CD8-positive, alpha-beta memory T cell (primary cell): Measurements from ENCODE around the gene SOHLH1. TPM values are rescaled to one million over a fixed set of nuclear protein-coding genes. Genes with fewer than 3 reads are reported as not detected.
"Not testable (repeated sequence)": the region's sequence is repeated elsewhere in the genome, so short reads cannot be mapped to it uniquely, and the experiment has no call there.

Source experiments
- CTCF ChIA-PET: fragments of 350-600 bp; sonication (Branson Sonifier 250); formaldehyde crosslinking; loops from one replicate; lab custom pipeline; 2021; ENCODE audit warnings: antibody characterized with exemption; lab: Charles Lee
- POLR2A ChIA-PET: fragments of 350-600 bp; sonication (Branson Sonifier 250); formaldehyde crosslinking; loops from one replicate; lab custom pipeline; 2021; ENCODE audit warnings: antibody characterized with exemption; lab: Charles Lee
- DNase-seq, 5 donors: peaks; one replicate each; pipeline versions ENCODE4 v3.0.0 to v3.0.0-alpha.2; 2020 to 2022; ENCODE audit warnings: mixed read lengths in 1 of 5
- H3K27ac ChIP-seq: one replicate; pipeline ENCODE4 v1.7.0; 2013; ENCODE audit warnings: low read depth, mild to moderate bottlenecking, low read length, moderate library complexity
- H3K27me3 ChIP-seq: 2 replicates; pipeline ENCODE4 v1.7.0; 2013; ENCODE audit warnings: low read length, mild to moderate bottlenecking; ENCODE audit not compliant: insufficient read depth, poor library complexity, severe bottlenecking
- H3K36me3 ChIP-seq: 2 replicates; pipeline ENCODE4 v1.7.0; 2013; ENCODE audit warnings: mild to moderate bottlenecking, low read length, moderate library complexity; ENCODE audit not compliant: insufficient read depth
- H3K4me1 ChIP-seq: 2 replicates; pipeline ENCODE4 v1.7.0; 2013; ENCODE audit warnings: mild to moderate bottlenecking, low read length, moderate library complexity; ENCODE audit not compliant: insufficient read depth
- H3K4me3 ChIP-seq: 2 replicates; pipeline ENCODE4 v1.7.0; 2013; ENCODE audit warnings: mild to moderate bottlenecking, low read length
- H3K9me3 ChIP-seq: 2 replicates; pipeline ENCODE4 v1.7.0; 2013; ENCODE audit warnings: mild to moderate bottlenecking, low read length
- H3K27ac Mint-ChIP-seq, 8 donors: one replicate each; pipeline ENCODE4 v1.8.0; 2020 to 2021; ENCODE audit warnings: mixed read lengths in 8 of 8, mild to moderate bottlenecking in 6 of 8, inconsistent platforms in 3 of 8, moderate library complexity in 3 of 8
- H3K27me3 Mint-ChIP-seq, 2 donors: one replicate each; pipeline ENCODE4 v1.8.0; 2020 to 2021; ENCODE audit warnings: mixed read lengths in 2 of 2, mild to moderate bottlenecking in 1 of 2, moderate library complexity in 1 of 2
- H3K36me3 Mint-ChIP-seq, 3 donors: one replicate each; pipeline ENCODE4 v1.8.0; 2020 to 2021; ENCODE audit warnings: mixed read lengths in 3 of 3, inconsistent platforms in 1 of 3, mild to moderate bottlenecking in 1 of 3
- H3K4me1 Mint-ChIP-seq, 3 donors: one replicate each; pipeline ENCODE4 v1.8.0; 2020 to 2021; ENCODE audit warnings: mixed read lengths in 3 of 3, inconsistent platforms in 1 of 3, mild to moderate bottlenecking in 1 of 3
- H3K4me3 Mint-ChIP-seq, 7 donors: one replicate each; pipeline ENCODE4 v1.8.0; 2020 to 2021; ENCODE audit warnings: mixed read lengths in 7 of 7, mild to moderate bottlenecking in 6 of 7, moderate library complexity in 4 of 7, inconsistent platforms in 2 of 7
- H3K9me3 Mint-ChIP-seq, 5 donors: one replicate each; pipeline ENCODE4 v1.8.0; 2020 to 2022; ENCODE audit warnings: mixed read lengths in 5 of 5, mild to moderate bottlenecking in 3 of 5, moderate library complexity in 2 of 5, inconsistent platforms in 1 of 5
- polyA plus RNA-seq: library from polyadenylated mRNA; unstranded; fragments of 300-500 nt; fragmentation: Illumina TruSeq; gene quantifications from one replicate; pipeline ENCODE4 v1.2.3, GENCODE V29; 2021
- total RNA-seq, 2 experiments: library from RNA; stranded (reverse); gene quantifications; one replicate each; pipeline ENCODE4 v1.2.3, GENCODE V29; 2021

SOHLH1 gene
- total and polyA plus RNA-seq, 3 experiments from 2014 or later = not detected

DNA sequence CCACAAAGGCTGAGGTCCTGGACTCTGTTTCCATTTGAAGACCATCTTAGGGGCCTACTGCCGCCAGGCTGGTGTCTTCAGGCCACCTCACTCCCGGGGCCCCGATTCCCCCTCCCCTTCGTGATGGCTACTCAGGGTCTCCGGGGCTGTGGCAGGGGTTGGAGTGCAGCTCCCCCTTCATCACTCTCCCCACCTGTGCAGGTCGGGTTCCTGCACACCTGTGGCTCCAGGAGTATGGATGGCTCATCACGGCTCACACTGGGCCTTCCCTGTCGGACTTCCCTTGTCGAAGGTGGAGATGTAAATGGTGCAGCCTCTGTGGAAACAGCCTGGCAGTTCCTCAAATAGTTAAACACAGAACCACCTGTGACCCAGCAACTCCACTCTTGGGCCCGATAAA is 24.3 kb downstream of the SOHLH1 start:
- peaks cover 4% of the 10 kb centered on the region in 2 donors for H3K27me3 Mint-ChIP-seq
- H3K4me3 Mint-ChIP-seq = no peak overlapping the region
- no peak overlapping the region for H3K27ac Mint-ChIP-seq
- H3K36me3 Mint-ChIP-seq = no peaks in the 10 kb centered on the region
- no peaks in the 10 kb centered on the region for H3K4me1 Mint-ChIP-seq
- Histone ChIP-seq H3K36me3 (no peaks in the 10 kb centered on the region), H3K4me3 (no peak overlapping the region), H3K4me1 (no peaks in the 10 kb centered on the region), H3K27me3 (no peaks in the 10 kb centered on the region), H3K27ac (no peak overlapping the region), H3K9me3 (no peaks in the 10 kb centered on the region)
- H3K9me3 Mint-ChIP-seq = no peaks in the 10 kb centered on the region
- POLR2A ChIA-PET = no interaction called here
- DNase-seq = no peak
- CTCF ChIA-PET = no interaction called here

DNA sequence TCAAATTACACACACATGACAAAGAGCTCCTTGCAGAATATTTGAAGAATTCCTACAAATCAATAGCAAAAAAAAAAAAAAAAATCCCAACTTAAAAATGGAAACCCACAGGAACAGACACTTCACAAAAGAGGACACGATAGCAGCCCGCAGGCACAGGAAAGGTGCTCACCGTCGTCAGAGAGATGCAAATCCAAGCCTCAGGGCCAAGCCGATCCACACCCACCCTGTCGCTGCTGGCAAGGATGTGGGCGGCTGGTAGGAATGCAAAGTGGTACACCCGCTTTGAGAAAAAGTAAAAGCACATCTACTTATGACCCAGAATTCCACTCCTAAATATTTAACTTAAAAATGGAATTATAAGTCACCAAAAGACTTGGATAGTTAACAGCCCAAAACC is 25.3 kb downstream of the SOHLH1 start:
- no peaks in the 10 kb centered on the region for H3K27me3 ChIP-seq
- DNase-seq = no peak
- Mint-ChIP-seq H3K27ac (peak overlapping the region in 1 of 8 donors; percentile 62), H3K36me3 (no peaks in the 10 kb centered on the region), H3K4me1 (no peaks in the 10 kb centered on the region), H3K4me3 (no peak overlapping the region), H3K27me3 (peaks cover 4% of the 10 kb centered on the region in 2 donors), H3K9me3 (no peaks in the 10 kb centered on the region)
- no peak overlapping the region for H3K4me3 ChIP-seq
- no peaks in the 10 kb centered on the region for H3K36me3 ChIP-seq
- ChIA-PET CTCF (no interaction called here), POLR2A (no interaction called here)
- H3K4me1 ChIP-seq = no peaks in the 10 kb centered on the region
- H3K27ac ChIP-seq = no peak overlapping the region
- no peaks in the 10 kb centered on the region for H3K9me3 ChIP-seq

DNA sequence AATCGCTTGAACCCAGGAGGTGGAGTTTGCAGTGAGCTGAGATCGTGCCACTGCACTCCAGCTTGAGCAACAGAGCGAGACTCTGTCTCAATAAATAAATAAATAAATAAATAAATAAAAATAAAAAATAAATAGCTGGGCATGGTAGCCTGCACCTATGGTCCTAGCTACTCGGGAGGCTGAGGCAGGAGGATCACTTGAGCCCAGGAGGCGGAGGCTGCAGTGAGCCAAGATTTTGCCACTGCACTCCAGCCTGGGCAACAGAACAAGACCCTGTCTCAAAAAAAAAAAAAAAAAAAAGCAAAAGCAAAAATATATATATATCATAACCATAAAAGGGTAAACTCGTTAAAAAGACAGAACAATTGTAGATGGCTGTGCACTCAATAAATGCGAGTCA is 26.5 kb downstream of the SOHLH1 start:
- H3K4me1 ChIP-seq, H3K9me3 Mint-ChIP-seq, H3K36me3 Mint-ChIP-seq, H3K36me3 ChIP-seq, H3K27ac Mint-ChIP-seq, H3K4me1 Mint-ChIP-seq, H3K27me3 Mint-ChIP-seq, H3K4me3 Mint-ChIP-seq, POLR2A ChIA-PET, H3K9me3 ChIP-seq, H3K4me3 ChIP-seq, H3K27ac ChIP-seq, H3K27me3 ChIP-seq, DNase-seq, CTCF ChIA-PET: not testable (repeated sequence)

DNA sequence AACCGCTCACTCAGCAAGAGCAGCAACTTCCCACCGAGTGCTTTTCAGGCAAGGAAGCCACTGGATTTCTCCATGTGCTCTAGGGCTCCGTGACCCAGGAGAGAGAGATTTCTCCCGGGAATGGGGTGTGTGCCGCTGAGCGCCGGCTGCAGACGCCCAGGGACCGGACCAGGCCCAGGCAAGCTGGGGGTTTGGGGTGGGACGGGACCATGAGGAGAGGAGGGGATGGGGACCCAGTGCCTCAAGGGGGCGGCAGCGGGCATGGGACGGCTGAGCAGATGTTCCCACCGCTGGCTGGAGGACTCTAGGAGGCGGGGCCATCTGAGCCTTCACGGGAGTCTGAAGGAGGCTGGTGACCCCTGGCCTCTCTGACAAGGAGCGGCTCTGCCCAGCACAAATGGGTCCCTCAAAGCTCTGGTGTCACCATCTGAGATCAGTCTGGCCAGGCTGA is 27.7 kb downstream of the SOHLH1 start:
- Histone ChIP-seq H3K4me3 (no peak overlapping the region), H3K36me3 (no peaks in the 10 kb centered on the region), H3K27me3 (no peaks in the 10 kb centered on the region), H3K9me3 (no peaks in the 10 kb centered on the region), H3K4me1 (no peaks in the 10 kb centered on the region), H3K27ac (no peak overlapping the region)
- H3K9me3 Mint-ChIP-seq = peaks cover 0 to 2% (median 0%) of the 10 kb centered on the region in 5 donors
- no peak overlapping the region for H3K4me3 Mint-ChIP-seq
- POLR2A ChIA-PET = no interaction called here
- peak in 1 of 5 donors; percentile 33 for DNase-seq
- H3K27ac Mint-ChIP-seq = no peak overlapping the region
- no peaks in the 10 kb centered on the region for H3K36me3 Mint-ChIP-seq
- CTCF ChIA-PET = no interaction called here
- peaks cover 4 to 7% of the 10 kb centered on the region in 2 donors for H3K27me3 Mint-ChIP-seq
- no peaks in the 10 kb centered on the region for H3K4me1 Mint-ChIP-seq

DNA sequence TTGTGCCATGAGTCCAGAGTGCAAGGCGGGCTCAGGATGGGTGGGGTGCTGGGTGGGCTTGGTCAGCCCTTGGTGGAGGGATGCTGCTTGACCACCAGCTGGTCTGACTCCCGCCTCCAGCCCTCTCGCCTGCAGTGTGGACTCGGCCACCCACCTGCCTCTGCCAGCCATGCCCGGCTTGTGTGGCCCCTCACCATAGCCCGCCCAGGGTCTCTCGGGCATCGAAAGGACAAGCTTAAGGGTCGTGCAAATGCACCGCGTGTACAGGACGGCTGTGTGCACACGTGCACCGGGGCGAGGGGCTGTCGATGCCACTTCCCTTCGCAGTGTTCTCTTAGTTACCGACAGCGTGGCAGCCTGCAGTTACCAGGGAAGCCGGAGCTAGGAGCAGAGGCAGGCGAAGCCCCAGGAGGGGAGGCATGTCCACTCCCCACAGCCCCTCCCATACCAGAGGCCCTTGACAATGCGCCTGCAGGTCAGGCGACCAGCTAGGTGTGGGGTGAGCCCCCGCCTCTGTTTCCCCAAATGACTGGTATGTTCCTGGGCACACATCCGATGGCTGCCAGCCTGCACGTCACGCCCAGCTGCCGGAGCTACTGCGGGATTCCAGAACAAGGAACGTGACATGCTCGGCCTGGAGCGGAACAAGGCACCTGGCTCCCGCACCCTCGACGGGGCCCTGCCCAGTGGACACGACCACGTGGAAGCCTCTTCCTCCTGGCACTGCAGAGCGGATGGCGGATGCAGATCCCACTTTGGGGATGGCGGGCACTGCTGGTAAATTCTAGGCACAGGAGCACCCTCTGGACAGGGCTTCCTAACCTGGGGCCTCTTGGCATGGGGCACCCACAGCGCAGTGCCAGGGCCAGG is 28.3 kb downstream of the SOHLH1 start:
- H3K36me3 ChIP-seq = no peaks in the 10 kb centered on the region
- peak in 1 of 5 donors; percentile 37 for DNase-seq
- H3K4me3 Mint-ChIP-seq = no peak overlapping the region
- H3K36me3 Mint-ChIP-seq = no peaks in the 10 kb centered on the region
- H3K4me1 Mint-ChIP-seq = no peaks in the 10 kb centered on the region
- H3K27me3 Mint-ChIP-seq = peaks cover 8 to 11% of the 10 kb centered on the region in 2 donors
- H3K27me3 ChIP-seq = no peaks in the 10 kb centered on the region
- ChIA-PET POLR2A (no interaction called here), CTCF (no interaction called here)
- H3K27ac ChIP-seq = no peak overlapping the region
- no peak overlapping the region for H3K4me3 ChIP-seq
- no peaks in the 10 kb centered on the region for H3K4me1 ChIP-seq
- H3K27ac Mint-ChIP-seq = no peak overlapping the region
- H3K9me3 ChIP-seq = no peaks in the 10 kb centered on the region
- peaks cover 0 to 2% (median 0%) of the 10 kb centered on the region in 5 donors for H3K9me3 Mint-ChIP-seq

DNA sequence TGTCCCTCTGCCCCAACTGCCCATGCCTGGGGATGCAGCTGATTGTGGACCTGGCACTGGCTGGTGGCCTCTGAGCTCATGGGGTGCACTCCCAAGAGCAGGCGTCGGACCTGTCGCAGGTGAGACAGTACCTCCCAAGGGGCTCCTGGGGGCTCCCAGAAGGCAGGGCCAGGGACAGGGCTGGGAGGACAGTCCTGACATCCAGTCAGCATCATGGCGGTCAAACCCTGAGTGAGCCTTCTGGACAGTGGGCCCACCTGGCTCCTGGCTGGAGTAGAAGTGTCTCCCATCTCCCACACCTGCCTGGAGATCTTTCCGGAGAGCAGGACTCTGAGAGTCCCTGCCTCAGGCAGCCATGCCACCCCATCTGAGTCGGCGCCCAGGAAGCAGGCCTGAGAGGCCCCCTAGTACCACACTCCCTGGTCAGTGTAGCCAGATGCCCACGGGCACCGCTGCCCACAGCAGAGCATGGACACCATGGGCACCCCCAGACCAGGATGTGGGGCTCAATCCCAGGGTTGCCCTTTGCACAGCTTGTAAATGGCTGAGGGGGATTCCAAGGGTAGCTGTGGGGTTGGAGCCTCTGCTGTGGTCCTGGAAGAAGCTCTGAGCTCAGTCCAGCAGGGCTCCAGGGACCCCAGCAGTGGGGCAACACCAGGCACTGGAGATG is 29.5 kb downstream of the SOHLH1 start:
- Mint-ChIP-seq H3K36me3 (no peaks in the 10 kb centered on the region), H3K4me3 (no peak overlapping the region), H3K4me1 (no peaks in the 10 kb centered on the region), H3K27ac (no peak overlapping the region), H3K9me3 (peaks cover 0 to 2% (median 0%) of the 10 kb centered on the region in 5 donors), H3K27me3 (peaks cover 8 to 11% of the 10 kb centered on the region in 2 donors)
- Histone ChIP-seq H3K27me3 (no peaks in the 10 kb centered on the region), H3K27ac (no peak overlapping the region), H3K9me3 (no peaks in the 10 kb centered on the region), H3K36me3 (no peaks in the 10 kb centered on the region), H3K4me1 (no peaks in the 10 kb centered on the region), H3K4me3 (no peak overlapping the region)
- POLR2A ChIA-PET = no interaction called here
- DNase-seq = peak in 1 of 5 donors; percentile 31
- CTCF ChIA-PET = no interaction called here

DNA sequence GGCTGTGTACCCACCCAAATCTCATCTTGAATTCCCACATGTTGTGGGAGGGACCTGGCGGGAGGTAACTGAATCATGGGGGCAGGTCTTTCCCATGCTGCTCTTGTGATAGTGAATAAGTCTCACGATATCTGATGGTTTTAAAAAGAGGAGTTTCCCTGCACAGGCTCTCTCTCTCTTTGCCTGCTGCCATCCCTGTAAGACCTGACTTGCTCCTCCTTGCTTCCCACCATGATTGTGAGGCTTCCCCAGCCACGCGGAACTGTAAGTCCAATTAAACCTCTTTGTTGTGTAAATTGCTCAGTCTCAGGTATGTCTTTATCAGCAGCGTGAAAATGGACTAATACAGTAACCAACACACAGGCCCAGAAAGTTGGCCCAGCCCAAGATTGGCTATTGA is 30.3 kb downstream of the SOHLH1 start:
- H3K4me1 Mint-ChIP-seq, H3K36me3 ChIP-seq, DNase-seq, POLR2A ChIA-PET, H3K4me1 ChIP-seq, H3K4me3 ChIP-seq, H3K27ac Mint-ChIP-seq, CTCF ChIA-PET, H3K9me3 ChIP-seq, H3K36me3 Mint-ChIP-seq, H3K27me3 ChIP-seq, H3K9me3 Mint-ChIP-seq, H3K4me3 Mint-ChIP-seq, H3K27ac ChIP-seq: not testable (repeated sequence)
- H3K27me3 Mint-ChIP-seq = peaks cover 8 to 11% of the 10 kb centered on the region in 2 donors

DNA sequence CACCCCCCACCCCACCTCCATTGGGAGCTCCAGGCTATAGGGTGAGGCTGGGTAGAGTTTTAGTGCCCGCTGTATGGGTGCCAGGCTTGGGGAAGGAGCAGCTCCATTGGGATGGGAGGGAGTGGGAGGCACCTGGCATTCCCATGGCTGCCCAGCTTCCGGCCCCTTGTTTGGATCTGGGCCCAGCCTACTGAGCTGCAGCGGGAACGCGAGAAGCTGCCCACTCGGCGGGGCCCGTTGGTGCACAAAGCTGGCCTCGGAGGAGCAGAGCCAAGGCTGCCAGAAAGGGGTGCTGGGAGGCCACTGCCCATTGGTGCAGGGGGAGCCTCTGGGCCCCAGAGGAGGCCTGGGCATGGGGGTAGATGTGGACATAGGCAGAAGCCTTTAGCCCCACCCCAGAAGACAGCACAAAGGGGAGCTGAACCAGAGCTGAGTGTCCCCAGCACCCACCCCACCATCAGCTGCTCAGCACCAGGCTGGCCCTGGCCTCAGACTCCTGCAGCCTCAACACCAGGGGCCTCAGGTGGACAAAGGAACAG is 31.7 kb downstream of the SOHLH1 start:
- no peak for DNase-seq
- Mint-ChIP-seq H3K4me3 (no peak overlapping the region), H3K27me3 (peaks cover 8 to 11% of the 10 kb centered on the region in 2 donors), H3K36me3 (no peaks in the 10 kb centered on the region), H3K9me3 (peaks cover 0 to 2% (median 0%) of the 10 kb centered on the region in 5 donors), H3K4me1 (no peaks in the 10 kb centered on the region), H3K27ac (no peak overlapping the region)
- H3K27ac ChIP-seq = no peak overlapping the region
- H3K4me1 ChIP-seq = no peaks in the 10 kb centered on the region
- ChIA-PET POLR2A (no interaction called here), CTCF (no interaction called here)
- H3K4me3 ChIP-seq = no peak overlapping the region
- H3K36me3 ChIP-seq = no peaks in the 10 kb centered on the region
- H3K9me3 ChIP-seq = no peaks in the 10 kb centered on the region
- H3K27me3 ChIP-seq = no peaks in the 10 kb centered on the region
